RWPE2 (cell line): ENCODE data around the gene F11.
"Not testable (repeated sequence)": the region's sequence is repeated elsewhere in the genome, so short reads cannot be mapped to it uniquely, and the experiment has no call there.

Experiments
- ATAC-seq: fragments of 200-7000 bp; cut with Tn5 transposase; 3 replicates; pipeline ENCODE4 v1.9.1; 2021; ENCODE audit warnings: low read depth
- DNase-seq: peaks from one replicate; pipeline ENCODE4 v3.0.0-alpha.2; 2020; ENCODE audit warnings: low spot score
- H3K27ac ChIP-seq: fragments of 450-650 bp; 2 replicates; pipeline ENCODE4 v1.5.1; 2017; ENCODE audit warnings: mild to moderate bottlenecking; ENCODE audit not compliant: poor library complexity, severe bottlenecking
- H3K27me3 ChIP-seq: fragments of 250-450 bp; sonication (Bioruptor Pico); 2 replicates; pipeline ENCODE4 v1.5.1; 2021; ENCODE audit warnings: mild to moderate bottlenecking, moderate library complexity; ENCODE audit not compliant: insufficient read depth, poor library complexity, severe bottlenecking
- H3K36me3 ChIP-seq: fragments of 250-450 bp; sonication (Bioruptor Pico); 2 replicates; pipeline ENCODE4 v1.5.1; 2020; ENCODE audit warnings: low read depth, mild to moderate bottlenecking, moderate library complexity
- H3K4me1 ChIP-seq: fragments of 250-450 bp; sonication (Bioruptor Pico); 2 replicates; pipeline ENCODE4 v1.5.1; 2021; ENCODE audit warnings: mild to moderate bottlenecking, moderate library complexity; ENCODE audit not compliant: insufficient read depth, poor library complexity, severe bottlenecking
- H3K4me3 ChIP-seq: fragments of 250-450 bp; sonication (Bioruptor Pico); 2 replicates; pipeline ENCODE4 v1.5.1; 2021; ENCODE audit warnings: mild to moderate bottlenecking, moderate library complexity; ENCODE audit not compliant: severe bottlenecking
- H3K9me3 ChIP-seq: fragments of 250-450 bp; sonication (Bioruptor Pico); 2 replicates; pipeline ENCODE4 v1.5.1; 2021; ENCODE audit warnings: mild to moderate bottlenecking, moderate library complexity; ENCODE audit not compliant: severe bottlenecking
- CTCF ChIP-seq: fragments of 450-650 bp; IDR thresholded peaks from one replicate; pipeline ENCODE4 v1.5.1; 2017; ENCODE audit warnings: mild to moderate bottlenecking, moderate library complexity; ENCODE audit not compliant: poor library complexity, severe bottlenecking

The F11 gene

GRCh38 chr4:186272699-186273391 is 6.9 kb downstream of the F11 start:
- DNase-seq (no peak), ATAC-seq (no peak)
- H3K9me3 ChIP-seq = no peaks in the 10 kb centered on the region
- peaks cover 36% of the 10 kb centered on the region for H3K27me3 ChIP-seq
- no peak overlapping the region for H3K4me3 ChIP-seq
- no peak overlapping the region for H3K27ac ChIP-seq
- H3K36me3 ChIP-seq = no peaks in the 10 kb centered on the region
- no peak for TF ChIP-seq CTCF
- no peaks in the 10 kb centered on the region for H3K4me1 ChIP-seq

GRCh38 chr4:186273392-186273789 is 7.4 kb downstream of the F11 start:
- not testable (repeated sequence) for H3K4me1 ChIP-seq, H3K9me3 ChIP-seq, H3K36me3 ChIP-seq, ATAC-seq, H3K4me3 ChIP-seq, H3K27ac ChIP-seq, DNase-seq
- H3K27me3 ChIP-seq = peaks cover 30% of the 10 kb centered on the region

GRCh38 chr4:186283311-186283710 is 17.3 kb downstream of the F11 start:
- TF ChIP-seq CTCF = no peak
- H3K27me3 ChIP-seq = no peaks in the 10 kb centered on the region
- H3K4me3 ChIP-seq = no peak overlapping the region
- no peak overlapping the region for H3K27ac ChIP-seq
- H3K4me1 ChIP-seq = no peaks in the 10 kb centered on the region
- no peaks in the 10 kb centered on the region for H3K9me3 ChIP-seq
- no peaks in the 10 kb centered on the region for H3K36me3 ChIP-seq
- ATAC-seq (no peak), DNase-seq (no peak)

GRCh38 chr4:186285147-186285546 is 19.2 kb downstream of the F11 start:
- no peak overlapping the region for H3K4me3 ChIP-seq

GRCh38 chr4:186286581-186286980 is 20.6 kb downstream of the F11 start:
- Histone ChIP-seq H3K4me1 (no peaks in the 10 kb centered on the region), H3K4me3 (no peak overlapping the region), H3K27ac (no peak overlapping the region), H3K36me3 (no peaks in the 10 kb centered on the region), H3K27me3 (peaks cover 3% of the 10 kb centered on the region), H3K9me3 (no peaks in the 10 kb centered on the region)
- ATAC-seq = no peak
- no peak for TF ChIP-seq CTCF
- DNase-seq = no peak

More at GRCh38 chr4:186285147-186285546, 19.2 kb downstream of the F11 start:
- Histone ChIP-seq H3K27ac (no peak overlapping the region), H3K9me3 (no peaks in the 10 kb centered on the region), H3K4me1 (no peaks in the 10 kb centered on the region), H3K27me3 (no peaks in the 10 kb centered on the region), H3K36me3 (no peaks in the 10 kb centered on the region)
- ATAC-seq = no peak
- no peak for DNase-seq
- TF ChIP-seq CTCF = no peak
